ENCODE data around the gene CCDC186.
A peak's percentile ranks its signal among the peaks of the same experiment; 100 is the strongest.

Gene CCDC186

DNA sequence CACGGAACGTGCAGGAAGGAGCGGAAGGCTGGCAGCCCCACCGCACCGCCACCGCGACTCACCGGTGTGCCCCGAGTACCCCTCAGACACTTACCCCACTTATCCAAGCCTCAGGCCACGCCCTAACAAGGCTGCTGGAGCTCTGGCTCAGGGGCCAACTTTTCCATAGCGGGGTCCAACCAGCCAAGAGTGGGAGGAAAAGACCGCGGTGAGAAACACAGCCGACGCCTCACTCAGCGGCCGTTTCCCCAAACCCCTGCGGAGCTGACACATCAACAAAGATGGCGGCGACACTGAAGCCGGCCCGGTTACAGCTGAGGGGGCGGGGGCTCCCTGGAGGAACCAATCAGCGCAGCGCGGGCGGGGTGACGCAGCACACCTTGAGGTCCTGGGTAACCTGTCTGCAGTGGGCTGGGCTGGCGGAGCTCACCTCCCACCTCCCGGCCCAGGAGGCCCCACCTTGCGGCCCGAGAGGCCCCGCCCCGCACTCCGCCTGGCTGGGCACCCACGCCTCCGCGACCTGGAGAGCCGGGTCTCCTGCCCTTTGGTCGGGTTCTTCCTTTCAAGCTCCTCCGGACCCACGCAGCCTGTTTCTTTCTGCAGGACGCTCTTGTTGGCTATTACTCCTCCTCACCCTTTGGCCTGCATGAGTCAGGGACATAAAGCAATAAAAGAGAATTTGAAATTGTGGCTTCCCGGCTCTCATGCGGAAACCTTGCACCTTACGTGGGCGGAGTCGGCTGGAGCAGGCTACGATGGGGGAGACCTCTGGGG, at the start of gene CCDC186:
Gene CCDC186, minus strand, starts transcription at position 283 of the 774 bp plus-strand sequence. CDS start 10,935 bp downstream, outside the sequence.
- peak; percentile 96 to 98 for DNase-seq (ENCODE audit: low read depth in 2 of 2)

DNA sequence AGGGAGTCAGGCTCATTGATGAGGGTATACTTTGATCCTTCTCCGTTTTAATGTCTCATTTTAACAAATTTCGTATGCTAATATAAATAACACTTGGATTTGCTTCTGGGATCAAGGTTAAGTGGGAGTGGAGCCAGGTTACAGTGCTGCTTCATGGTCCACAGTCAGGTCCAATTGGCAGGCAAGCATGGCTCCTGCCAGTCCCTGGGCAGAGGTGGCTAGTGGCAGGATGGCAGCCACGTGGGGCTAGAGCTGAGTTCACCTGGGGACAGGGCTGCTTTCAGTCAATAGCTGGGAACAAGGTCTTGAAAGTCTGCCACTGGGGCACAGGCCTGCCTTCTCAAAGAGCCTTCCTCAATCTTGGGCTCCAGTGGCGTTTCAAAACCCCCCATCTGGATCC, 49.1 kb upstream of the CCDC186 start:
- no peak for DNase-seq (ENCODE audit: low read depth in 2 of 2)

DNA sequence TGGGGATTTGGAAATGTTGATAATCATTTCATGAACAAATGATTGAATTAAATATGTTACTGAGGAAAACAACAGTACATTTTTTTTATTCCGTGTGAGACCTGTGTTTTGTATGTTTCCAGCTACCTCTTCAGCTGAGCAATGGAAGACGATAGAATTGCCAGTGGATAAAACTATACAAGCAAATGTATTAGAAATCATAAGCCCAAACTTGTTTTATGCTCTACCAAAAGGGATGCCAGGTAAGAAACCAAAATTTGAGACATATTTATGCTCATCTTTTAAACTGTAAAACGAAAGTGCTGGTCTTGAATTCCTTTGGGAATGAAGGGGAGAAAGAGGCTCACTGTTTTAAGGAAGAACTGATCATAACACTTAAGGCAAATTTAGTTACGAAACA, 47.2 kb upstream of the CCDC186 start:
- no peak for DNase-seq (ENCODE audit: low read depth in 2 of 2)

- no peak for DNase-seq (ENCODE audit: low read depth in 2 of 2)
Observed at GRCh38 chr10:114220281-114220680, 46.3 kb upstream of the CCDC186 start.

GRCh38 chr10:114215033-114215432, 41.0 kb upstream of the CCDC186 start:
- DNase-seq (ENCODE audit: low read depth in 2 of 2): no peak

DNA sequence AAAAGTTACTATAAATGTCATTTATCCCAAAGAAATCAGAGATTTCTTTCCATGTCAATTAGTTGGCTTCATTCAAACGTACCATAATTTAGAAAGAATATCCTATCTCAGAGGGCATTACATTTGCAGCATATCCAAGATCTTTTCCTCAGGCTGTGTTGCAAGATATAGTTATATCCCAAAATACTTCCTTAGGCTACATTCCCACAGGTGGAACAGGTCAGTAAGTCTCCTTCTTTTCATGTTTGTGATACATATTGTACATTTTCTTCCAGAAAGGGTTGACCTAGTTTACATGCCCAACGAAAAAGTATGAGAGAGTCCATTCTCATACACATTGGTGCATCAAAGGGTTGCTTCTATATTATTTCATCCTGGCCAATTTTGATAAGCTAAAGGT, 38.1 kb upstream of the CCDC186 start:
- DNase-seq (ENCODE audit: low read depth in 2 of 2): no peak

- DNase-seq (ENCODE audit: low read depth in 2 of 2): no peak
Observed at GRCh38 chr10:114208351-114208750, 34.3 kb upstream of the CCDC186 start.

DNA sequence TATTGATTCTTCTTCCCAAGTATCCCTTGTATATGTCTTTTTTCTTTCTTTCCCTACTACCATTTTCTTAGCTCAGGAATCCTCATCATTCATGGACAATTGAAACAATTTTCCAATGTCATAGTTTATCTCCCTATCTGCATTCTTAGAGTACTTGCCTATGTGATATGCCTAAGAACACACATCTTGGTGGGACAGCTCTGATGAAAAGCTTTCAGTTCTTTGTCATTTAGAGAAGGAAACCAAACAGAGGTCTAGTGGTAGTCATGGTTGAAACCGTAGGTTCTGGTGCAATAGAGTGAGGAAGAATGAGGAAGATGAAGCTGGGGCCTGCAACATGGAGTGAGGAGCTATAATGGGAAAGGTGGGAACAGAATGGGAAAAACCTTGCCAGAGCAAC, 33.3 kb upstream of the CCDC186 start:
- DNase-seq (ENCODE audit: low read depth in 2 of 2): no peak

DNA sequence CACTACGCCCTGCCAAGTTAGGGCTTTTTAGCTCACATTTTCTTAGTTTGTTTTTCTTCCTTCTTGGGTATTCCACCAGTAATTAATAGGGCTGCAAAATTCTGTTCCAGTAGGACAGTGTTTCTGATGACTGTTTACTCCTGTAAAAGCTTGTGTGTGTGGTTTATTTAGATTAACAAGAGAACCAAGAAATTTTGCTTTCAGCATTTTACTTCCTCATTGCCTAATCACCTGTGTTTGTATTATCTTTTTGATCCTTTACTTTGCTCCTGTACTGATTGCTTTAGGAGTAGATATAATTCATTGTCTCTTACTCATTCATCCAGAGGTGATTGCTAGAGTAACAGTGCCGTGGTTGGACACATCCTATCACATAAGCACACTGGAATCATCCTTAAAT, 32.9 kb upstream of the CCDC186 start:
- DNase-seq (ENCODE audit: low read depth in 2 of 2): no peak

DNA sequence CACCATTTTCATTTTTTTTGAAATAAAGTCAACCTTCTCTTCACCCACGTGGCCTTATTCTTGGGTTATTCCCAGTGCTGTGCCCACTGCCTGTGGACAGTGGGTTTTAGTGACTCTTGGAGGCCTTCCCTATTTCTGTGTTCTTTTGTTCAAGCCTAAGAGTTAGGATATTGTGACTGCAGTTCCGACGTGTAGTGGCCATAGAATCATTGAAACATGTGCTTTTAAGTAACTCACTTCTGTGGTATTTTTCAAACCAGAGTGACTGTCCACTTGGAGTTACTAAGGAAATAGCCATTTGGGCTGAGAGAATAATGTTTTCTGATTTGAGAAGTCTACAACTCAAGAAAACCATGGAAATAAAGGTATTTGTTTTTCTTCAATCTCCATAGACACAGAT, 28.8 kb upstream of the CCDC186 start:
- no peak for DNase-seq (ENCODE audit: low read depth in 2 of 2)

DNA sequence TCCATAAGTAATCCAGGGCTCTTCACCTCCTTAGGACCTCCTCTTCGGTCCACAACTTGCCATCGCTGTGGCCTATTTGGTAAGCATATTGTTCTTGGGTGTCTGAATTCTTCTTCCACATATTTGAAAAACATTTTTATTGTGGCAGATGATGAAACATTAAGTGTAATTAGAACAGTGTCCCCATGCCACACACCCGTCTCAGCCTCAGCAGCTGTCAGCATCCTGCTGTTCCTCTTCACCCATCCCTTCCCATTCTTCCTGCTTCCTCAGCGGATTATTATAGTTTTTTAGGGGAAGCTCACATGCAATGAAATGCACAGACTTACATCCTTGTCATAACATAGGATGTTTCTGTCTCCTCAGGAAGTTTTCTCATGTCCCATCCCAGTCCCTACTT, 25.2 kb upstream of the CCDC186 start:
- no peak for DNase-seq (ENCODE audit: low read depth in 2 of 2)

DNA sequence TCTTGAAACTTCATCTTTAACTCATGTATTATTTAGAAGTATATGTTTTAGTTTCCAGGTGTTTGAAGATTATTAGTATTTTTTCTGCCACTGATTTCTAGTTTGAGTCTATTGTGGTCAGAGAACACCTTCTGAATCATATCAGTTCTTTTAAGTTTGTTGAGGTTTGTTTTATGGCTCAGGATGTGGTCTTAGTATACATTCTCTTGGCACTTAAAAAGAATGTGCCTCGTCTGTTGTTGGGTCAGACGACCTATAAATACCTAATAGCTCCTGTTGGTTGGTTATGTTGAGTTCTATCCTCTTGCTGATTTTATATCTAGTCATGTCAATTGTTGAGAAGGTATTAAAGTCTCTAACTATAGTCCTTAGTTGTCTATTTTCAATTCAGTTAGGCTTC, 21.1 kb upstream of the CCDC186 start:
- no peak for DNase-seq (ENCODE audit: low read depth in 2 of 2)

GRCh38 chr10:114189700-114190099, 15.7 kb upstream of the CCDC186 start:
- DNase-seq (ENCODE audit: low read depth in 2 of 2): no peak

GRCh38 chr10:114188900-114189299, 14.9 kb upstream of the CCDC186 start:
- no peak for DNase-seq (ENCODE audit: low read depth in 2 of 2)

- DNase-seq (ENCODE audit: low read depth in 2 of 2): no peak
Observed at GRCh38 chr10:114188001-114188400, 14.0 kb upstream of the CCDC186 start.

- DNase-seq (ENCODE audit: low read depth in 2 of 2): no peak
Observed at GRCh38 chr10:114184276-114184675, 10.3 kb upstream of the CCDC186 start.

DNA sequence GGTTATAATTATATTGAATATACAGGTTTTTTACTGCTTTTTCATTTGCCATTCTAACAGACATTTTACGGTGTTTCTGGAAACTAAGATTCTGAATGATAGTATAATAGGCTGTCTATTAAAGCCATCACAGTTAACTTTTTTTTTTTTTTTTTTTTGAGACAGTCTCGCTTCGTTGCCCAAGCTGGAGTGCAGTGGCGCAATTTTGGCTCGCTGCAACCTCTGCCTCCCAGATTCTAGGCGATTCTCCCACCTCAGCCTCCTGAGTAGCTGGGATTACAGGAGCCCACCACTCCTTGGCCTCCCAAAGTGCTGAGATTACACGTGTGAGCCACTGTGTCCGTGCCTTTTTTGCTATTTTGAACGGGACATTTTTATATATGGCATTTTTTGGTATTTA, 9.6 kb upstream of the CCDC186 start:
- no peak for DNase-seq (ENCODE audit: low read depth in 2 of 2)

GRCh38 chr10:114181971-114182370, 8.0 kb upstream of the CCDC186 start:
- no peak for DNase-seq (ENCODE audit: low read depth in 2 of 2)

DNA sequence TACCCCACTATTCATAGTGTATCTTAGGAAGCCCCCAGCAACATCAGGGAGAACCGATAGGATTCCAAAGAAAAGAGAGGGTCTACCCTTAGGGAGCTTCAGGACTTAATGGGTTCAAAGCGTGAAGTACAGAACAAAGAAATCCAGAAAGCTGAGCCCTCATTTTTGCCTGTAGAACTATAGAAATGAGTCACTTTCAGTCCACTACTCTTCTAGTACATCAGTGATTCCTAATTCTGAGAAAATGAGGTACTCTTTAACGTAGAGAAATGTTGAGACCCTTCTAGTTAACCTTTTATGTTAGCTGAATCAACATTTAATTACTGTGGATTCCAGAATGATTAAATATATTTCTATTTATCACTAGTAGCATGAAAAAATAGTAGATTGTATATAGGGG, 6.9 kb upstream of the CCDC186 start:
- DNase-seq (ENCODE audit: low read depth in 2 of 2): no peak

DNA sequence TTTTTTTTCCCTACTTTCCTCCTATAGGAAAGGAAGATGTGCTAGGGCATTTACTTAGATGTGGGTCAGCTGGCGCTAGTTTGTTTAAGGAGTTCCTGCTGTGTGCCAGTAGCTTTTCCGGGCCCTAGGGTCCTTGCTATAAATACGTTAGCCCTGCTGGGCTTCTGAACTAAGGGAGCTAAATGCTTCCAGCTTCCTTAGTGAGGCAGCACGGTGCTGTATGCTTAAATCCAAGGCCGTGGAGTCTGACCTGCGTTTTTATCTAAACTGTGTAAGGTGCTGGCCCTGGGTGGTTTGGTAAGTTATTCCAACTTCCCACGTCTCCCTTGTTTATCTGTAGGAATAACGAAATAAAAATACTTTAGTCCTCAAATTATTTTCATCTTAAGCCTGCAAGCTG, 5.7 kb upstream of the CCDC186 start:
- DNase-seq (ENCODE audit: low read depth in 2 of 2): no peak

GRCh38 chr10:114179148-114179547, 5.1 kb upstream of the CCDC186 start, which contains the start of gene TDRD1:
Gene TDRD1 (plus strand): TSS chr10:114179353. CDS start chr10:114187832, 8,479 bp downstream.
- DNase-seq (ENCODE audit: low read depth in 2 of 2): no peak

DNA sequence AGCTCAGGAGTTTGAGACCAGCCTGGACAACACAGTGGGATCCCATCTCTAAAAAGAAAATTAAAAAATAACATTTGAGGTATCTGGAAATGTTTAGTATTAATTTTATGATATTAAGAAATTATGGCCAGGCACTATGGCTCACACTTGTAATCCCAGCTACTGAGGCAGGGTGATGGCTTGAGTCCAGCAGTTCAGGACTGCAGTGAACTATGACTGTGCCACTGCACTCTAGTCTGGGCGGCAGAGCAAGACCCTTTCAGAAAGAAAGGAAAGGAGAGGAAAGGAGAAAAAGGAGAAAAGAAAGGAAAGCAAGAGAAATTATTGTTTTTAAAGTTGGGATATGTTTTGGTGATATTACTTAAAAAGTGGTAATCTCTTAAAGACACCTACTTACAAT, 2.5 kb upstream of the CCDC186 start:
- no peak for DNase-seq (ENCODE audit: low read depth in 2 of 2)

DNA sequence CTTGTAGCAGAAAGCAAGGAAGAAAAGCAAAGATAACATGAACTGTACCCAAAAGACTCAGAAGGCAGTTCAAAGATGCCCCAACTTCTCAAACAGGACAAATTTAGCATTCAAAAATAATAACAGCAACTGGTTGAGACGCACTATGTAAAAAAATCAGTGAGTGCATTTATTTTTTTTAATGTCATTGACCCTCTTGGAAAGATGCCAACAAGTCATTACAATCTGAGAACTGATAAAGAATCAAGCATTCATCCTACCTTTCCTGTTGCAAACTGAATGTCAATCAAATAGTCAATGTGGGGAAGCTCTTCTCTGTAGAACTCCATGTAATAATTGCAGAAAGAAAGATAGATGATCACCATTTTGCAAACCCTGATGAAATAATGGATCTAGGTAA, 1.7 kb upstream of the CCDC186 start:
- no peak for DNase-seq (ENCODE audit: low read depth in 2 of 2)

GRCh38 chr10:114174695-114175188, 739 bp upstream of the CCDC186 start:
- no peak for DNase-seq (ENCODE audit: low read depth in 2 of 2)
